Measurements from ENCODE around the gene PDLIM3.
A peak's percentile ranks its signal among the peaks of the same experiment; 100 is the strongest.
"Not testable (repeated sequence)": the region's sequence is repeated elsewhere in the genome, so short reads cannot be mapped to it uniquely, and the experiment has no call there.

PDLIM3 gene

GRCh38 chr4:185565696-185566095 lies 30.4 kb upstream of the PDLIM3 start:
- TF ChIP-seq, protein P1, sequence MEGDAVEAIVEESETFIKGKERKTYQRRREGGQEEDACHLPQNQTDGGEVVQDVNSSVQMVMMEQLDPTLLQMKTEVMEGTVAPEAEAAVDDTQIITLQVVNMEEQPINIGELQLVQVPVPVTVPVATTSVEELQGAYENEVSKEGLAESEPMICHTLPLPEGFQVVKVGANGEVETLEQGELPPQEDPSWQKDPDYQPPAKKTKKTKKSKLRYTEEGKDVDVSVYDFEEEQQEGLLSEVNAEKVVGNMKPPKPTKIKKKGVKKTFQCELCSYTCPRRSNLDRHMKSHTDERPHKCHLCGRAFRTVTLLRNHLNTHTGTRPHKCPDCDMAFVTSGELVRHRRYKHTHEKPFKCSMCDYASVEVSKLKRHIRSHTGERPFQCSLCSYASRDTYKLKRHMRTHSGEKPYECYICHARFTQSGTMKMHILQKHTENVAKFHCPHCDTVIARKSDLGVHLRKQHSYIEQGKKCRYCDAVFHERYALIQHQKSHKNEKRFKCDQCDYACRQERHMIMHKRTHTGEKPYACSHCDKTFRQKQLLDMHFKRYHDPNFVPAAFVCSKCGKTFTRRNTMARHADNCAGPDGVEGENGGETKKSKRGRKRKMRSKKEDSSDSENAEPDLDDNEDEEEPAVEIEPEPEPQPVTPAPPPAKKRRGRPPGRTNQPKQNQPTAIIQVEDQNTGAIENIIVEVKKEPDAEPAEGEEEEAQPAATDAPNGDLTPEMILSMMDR (conservative IDR thresholded peaks at IDR 0.05; ENCODE audit: low read depth, low read length) = no peak
- no peak overlapping the region for H3K4me3 ChIP-seq (ENCODE audit: low read length)
- DNase-seq (ENCODE audit: low read depth) = no peak

DNA sequence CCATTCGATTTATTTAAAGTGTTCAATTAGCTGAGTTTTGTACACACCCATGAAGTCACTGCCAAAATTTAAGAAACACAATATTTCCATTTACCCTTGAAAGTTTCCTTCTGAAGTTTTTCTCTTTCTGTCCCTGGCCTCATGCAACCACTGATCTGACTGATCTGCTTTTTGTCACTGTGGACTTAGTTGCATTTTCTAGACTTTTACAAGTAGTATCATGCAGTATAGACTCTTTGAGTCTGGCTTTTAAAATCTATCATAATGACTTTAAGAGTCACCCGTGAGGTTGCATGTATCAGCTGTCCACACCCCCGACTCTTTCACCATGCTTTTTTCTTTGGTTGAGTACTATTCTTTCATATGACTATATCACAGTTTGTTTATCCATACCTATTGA lies 29.0 kb upstream of the PDLIM3 start:
- no peak for DNase-seq (ENCODE audit: low read depth)
- TF ChIP-seq, protein P1 (conservative IDR thresholded peaks at IDR 0.05; ENCODE audit: low read depth, low read length) = no peak
- H3K4me3 ChIP-seq (ENCODE audit: low read length) = no peak overlapping the region

GRCh38 chr4:185562531-185562930 lies 27.2 kb upstream of the PDLIM3 start:
- no peak for DNase-seq (ENCODE audit: low read depth)
- TF ChIP-seq, protein P1 (conservative IDR thresholded peaks at IDR 0.05; ENCODE audit: low read depth, low read length) = no peak
- H3K4me3 ChIP-seq (ENCODE audit: low read length) = no peak overlapping the region

- H3K4me3 ChIP-seq (ENCODE audit: low read length) = no peak overlapping the region
- no peak for DNase-seq (ENCODE audit: low read depth)
- TF ChIP-seq, protein P1 (conservative IDR thresholded peaks at IDR 0.05; ENCODE audit: low read depth, low read length) = no peak
These were observed 25.0 kb upstream of the PDLIM3 start for GRCh38 chr4:185560316-185560715.

GRCh38 chr4:185559915-185560281 lies 24.6 kb upstream of the PDLIM3 start:
- TF ChIP-seq, protein P1 (conservative IDR thresholded peaks at IDR 0.05; ENCODE audit: low read depth, low read length) = no peak
- H3K4me3 ChIP-seq (ENCODE audit: low read length) = no peak overlapping the region
- DNase-seq (ENCODE audit: low read depth) = peak; percentile 97

DNA sequence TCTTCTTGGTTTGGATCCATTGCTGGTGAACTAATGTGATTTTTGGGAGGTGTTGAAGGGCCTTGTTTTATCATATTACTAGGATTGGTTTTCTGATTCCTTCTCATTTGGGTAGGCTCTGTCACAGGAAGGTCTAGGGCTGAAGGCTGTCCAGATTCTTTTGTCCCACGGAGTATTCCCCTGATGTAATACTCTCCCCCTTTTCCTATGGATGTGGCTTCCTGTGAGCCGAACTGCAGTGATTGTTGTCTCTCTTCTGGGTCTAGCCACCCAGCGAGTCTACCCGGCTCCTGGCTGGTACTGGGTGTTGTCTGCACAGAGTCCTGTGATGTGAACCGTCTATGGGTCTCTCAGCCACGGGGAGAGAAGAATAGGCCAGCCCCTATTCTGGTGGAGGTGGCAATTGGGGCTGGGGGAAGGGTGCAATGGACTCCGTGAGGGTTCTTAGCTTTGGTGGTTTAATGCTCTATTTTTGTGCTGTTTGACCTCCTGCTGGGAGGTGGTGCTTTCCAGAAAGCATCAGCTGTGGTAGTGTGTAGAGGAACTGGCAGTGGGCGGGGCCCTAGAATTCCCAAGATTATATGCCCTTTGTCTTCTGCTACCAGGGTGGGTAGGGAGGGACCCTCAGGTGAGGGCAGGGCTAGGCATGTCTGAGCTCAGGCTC lies 24.1 kb upstream of the PDLIM3 start:
- DNase-seq (ENCODE audit: low read depth); H3K4me3 ChIP-seq (ENCODE audit: low read length): not testable (repeated sequence)

- DNase-seq (ENCODE audit: low read depth) = no peak
- TF ChIP-seq, protein P1 (conservative IDR thresholded peaks at IDR 0.05; ENCODE audit: low read depth, low read length) = no peak
- H3K4me3 ChIP-seq (ENCODE audit: low read length) = no peak overlapping the region
These were observed 19.2 kb upstream of the PDLIM3 start for GRCh38 chr4:185554365-185555126.

All from retinal pigment epithelial cell (primary cell).